Measurements from ENCODE around the gene COX7A1.
"Not testable (repeated sequence)": the region's sequence is repeated elsewhere in the genome, so short reads cannot be mapped to it uniquely, and the experiment has no call there.

Gene COX7A1

DNA sequence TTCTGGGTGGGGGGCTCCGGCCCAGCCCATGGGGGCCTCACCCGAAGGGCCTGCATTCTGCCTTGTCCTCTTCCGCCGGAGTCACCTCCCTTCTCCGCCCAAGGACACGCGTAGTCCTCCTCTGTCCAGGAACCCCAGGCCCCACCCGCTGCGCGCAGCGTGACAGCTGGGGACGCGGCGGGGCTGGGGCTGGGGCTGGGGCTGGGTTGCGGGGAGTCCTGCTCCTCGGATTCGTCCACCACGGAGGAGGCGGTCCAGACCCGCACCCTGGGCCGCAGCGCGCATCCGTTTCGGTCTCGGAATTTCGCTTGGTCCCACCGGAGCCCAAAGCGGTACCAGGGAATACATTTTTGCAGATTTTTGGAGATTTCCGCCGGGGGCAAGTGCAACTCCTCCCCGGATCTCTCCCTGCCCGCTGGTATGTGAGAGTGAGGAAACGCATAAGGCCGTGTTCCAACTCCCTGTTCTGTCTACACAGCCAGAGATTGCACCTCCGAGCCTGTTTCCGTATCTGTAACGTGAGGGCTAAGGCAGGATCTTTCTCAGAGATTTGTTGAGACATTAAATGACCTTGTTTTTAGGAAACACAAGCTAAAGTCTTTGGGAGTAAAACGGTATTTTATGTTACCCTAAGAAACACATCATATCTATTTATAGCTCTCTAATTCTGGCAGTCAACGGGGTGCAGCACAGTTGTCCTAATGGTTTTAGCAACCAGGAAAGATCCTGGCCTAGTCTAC lies at the start of gene COX7A1:
Gene COX7A1 (minus strand): TSS at position 96 of the 740 bp plus-strand sequence. CDS start 40 bp downstream, at position 56.
- Mint-ChIP-seq H3K36me3 (ENCODE audit: low read depth) (peaks cover 23% of the 10 kb centered on the region), H3K4me1 (ENCODE audit: low read depth) (peaks cover 4% of the 10 kb centered on the region), H3K27me3 (ENCODE audit: low read depth) (no peaks in the 10 kb centered on the region), H3K27ac (no peak within 1 kb of the TSS), H3K4me3 (no peak within 1 kb of the TSS), H3K9me3 (no peaks in the 10 kb centered on the region)

GRCh38 chr19:36201684-36202083 lies 49.4 kb upstream of the COX7A1 start:
- Mint-ChIP-seq H3K27ac (no peak overlapping the region), H3K36me3 (ENCODE audit: low read depth) (peaks cover 5% of the 10 kb centered on the region), H3K4me3 (no peak overlapping the region), H3K4me1 (ENCODE audit: low read depth) (no peaks in the 10 kb centered on the region), H3K9me3 (no peaks in the 10 kb centered on the region), H3K27me3 (ENCODE audit: low read depth) (no peaks in the 10 kb centered on the region)

DNA sequence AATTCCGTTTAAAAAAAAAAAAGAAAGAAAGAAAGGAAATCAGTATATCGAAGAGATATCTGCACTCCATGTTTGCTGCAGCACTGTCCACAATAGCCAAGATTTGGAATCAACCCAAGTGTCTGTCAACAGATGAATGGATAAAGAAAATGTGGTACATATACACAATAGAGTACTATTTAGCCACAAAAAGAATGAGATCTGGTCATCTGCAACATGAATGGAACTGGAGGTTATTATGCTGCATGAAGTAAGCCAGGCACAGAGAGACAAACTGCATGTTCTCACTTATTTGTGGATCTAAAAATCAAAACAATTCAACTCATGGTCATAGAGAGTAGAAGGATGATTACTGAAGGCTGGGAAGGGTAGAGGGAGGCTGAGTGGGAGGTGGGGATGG lies 45.9 kb upstream of the COX7A1 start:
- no peak overlapping the region for H3K4me3 Mint-ChIP-seq
- no peak overlapping the region for H3K27ac Mint-ChIP-seq
- H3K9me3 Mint-ChIP-seq: no peaks in the 10 kb centered on the region
- no peaks in the 10 kb centered on the region for H3K27me3 Mint-ChIP-seq (ENCODE audit: low read depth)
- no peaks in the 10 kb centered on the region for H3K4me1 Mint-ChIP-seq (ENCODE audit: low read depth)
- peaks cover 5% of the 10 kb centered on the region for H3K36me3 Mint-ChIP-seq (ENCODE audit: low read depth)

DNA sequence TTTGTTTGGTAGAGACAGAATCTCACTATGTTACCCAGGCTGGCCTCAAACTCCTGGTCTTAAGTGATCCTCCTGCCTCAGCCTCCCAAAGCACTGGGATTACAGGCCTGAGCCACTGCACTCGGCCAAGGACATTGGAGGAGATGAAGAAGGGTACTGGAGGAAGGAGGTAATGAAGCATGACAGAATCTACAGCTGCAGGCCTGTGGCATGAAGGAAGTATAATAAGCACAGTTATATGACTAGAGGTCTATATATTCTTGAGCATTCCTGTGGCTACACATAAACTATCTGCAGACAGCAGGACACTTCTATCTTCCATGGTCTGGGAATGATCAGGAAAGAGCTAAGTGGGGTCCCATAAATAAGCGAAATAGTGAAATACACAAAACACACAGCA lies 44.0 kb upstream of the COX7A1 start:
- no peaks in the 10 kb centered on the region for H3K9me3 Mint-ChIP-seq
- H3K4me1 Mint-ChIP-seq (ENCODE audit: low read depth): no peaks in the 10 kb centered on the region
- no peak overlapping the region for H3K4me3 Mint-ChIP-seq
- peaks cover 5% of the 10 kb centered on the region for H3K36me3 Mint-ChIP-seq (ENCODE audit: low read depth)
- no peak overlapping the region for H3K27ac Mint-ChIP-seq
- H3K27me3 Mint-ChIP-seq (ENCODE audit: low read depth): no peaks in the 10 kb centered on the region

- H3K4me1 Mint-ChIP-seq (ENCODE audit: low read depth); H3K4me3 Mint-ChIP-seq; H3K9me3 Mint-ChIP-seq; H3K36me3 Mint-ChIP-seq (ENCODE audit: low read depth); H3K27ac Mint-ChIP-seq; H3K27me3 Mint-ChIP-seq (ENCODE audit: low read depth): not testable (repeated sequence)
These were observed 34.5 kb upstream of the COX7A1 start for GRCh38 chr19:36186722-36187121.

GRCh38 chr19:36183245-36183628 lies 31.0 kb upstream of the COX7A1 start:
- H3K36me3 Mint-ChIP-seq (ENCODE audit: low read depth): no peaks in the 10 kb centered on the region

GRCh38 chr19:36182612-36183244 lies 30.5 kb upstream of the COX7A1 start:
- Mint-ChIP-seq H3K27ac (no peak overlapping the region), H3K27me3 (ENCODE audit: low read depth) (no peaks in the 10 kb centered on the region), H3K9me3 (no peaks in the 10 kb centered on the region), H3K36me3 (ENCODE audit: low read depth) (no peaks in the 10 kb centered on the region), H3K4me1 (ENCODE audit: low read depth) (no peaks in the 10 kb centered on the region), H3K4me3 (no peak overlapping the region)

More at GRCh38 chr19:36183245-36183628, 31.0 kb upstream of the COX7A1 start:
- no peaks in the 10 kb centered on the region for H3K9me3 Mint-ChIP-seq
- H3K4me3 Mint-ChIP-seq: no peak overlapping the region
- H3K27ac Mint-ChIP-seq: no peak overlapping the region
- H3K27me3 Mint-ChIP-seq (ENCODE audit: low read depth): no peaks in the 10 kb centered on the region
- H3K4me1 Mint-ChIP-seq (ENCODE audit: low read depth): no peaks in the 10 kb centered on the region

GRCh38 chr19:36179077-36179476 lies 26.8 kb upstream of the COX7A1 start:
- H3K27ac Mint-ChIP-seq; H3K27me3 Mint-ChIP-seq (ENCODE audit: low read depth); H3K4me1 Mint-ChIP-seq (ENCODE audit: low read depth); H3K9me3 Mint-ChIP-seq; H3K4me3 Mint-ChIP-seq; H3K36me3 Mint-ChIP-seq (ENCODE audit: low read depth): not testable (repeated sequence)

DNA sequence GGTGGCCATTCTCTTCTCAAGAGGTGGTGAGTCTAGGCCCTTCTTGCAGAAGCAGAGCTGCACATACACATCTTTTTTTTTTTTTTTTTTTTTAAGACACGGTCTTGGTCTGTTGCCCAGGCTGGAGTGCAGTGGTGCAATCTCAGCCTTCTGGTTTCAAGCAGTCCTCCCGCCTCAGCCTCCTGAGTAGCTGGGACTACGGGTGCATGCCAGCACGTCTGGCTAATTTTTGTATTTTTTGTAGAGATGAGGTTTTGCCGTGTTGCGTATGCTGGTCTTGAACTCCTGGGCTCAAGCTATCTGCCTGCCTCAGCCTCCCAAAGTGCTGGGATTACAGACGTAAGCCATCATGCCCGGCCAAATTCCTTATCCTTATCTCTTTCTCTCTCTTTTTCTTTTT lies 21.6 kb upstream of the COX7A1 start:
- H3K9me3 Mint-ChIP-seq; H3K27me3 Mint-ChIP-seq (ENCODE audit: low read depth); H3K4me1 Mint-ChIP-seq (ENCODE audit: low read depth); H3K27ac Mint-ChIP-seq; H3K36me3 Mint-ChIP-seq (ENCODE audit: low read depth); H3K4me3 Mint-ChIP-seq: not testable (repeated sequence)

- Mint-ChIP-seq H3K27me3 (ENCODE audit: low read depth) (no peaks in the 10 kb centered on the region), H3K4me1 (ENCODE audit: low read depth) (peaks cover 6% of the 10 kb centered on the region), H3K9me3 (no peaks in the 10 kb centered on the region), H3K27ac (no peak overlapping the region), H3K36me3 (ENCODE audit: low read depth) (peaks cover 3% of the 10 kb centered on the region), H3K4me3 (no peak overlapping the region)
These were observed 20.6 kb upstream of the COX7A1 start for GRCh38 chr19:36172852-36173251.

- peaks cover 4% of the 10 kb centered on the region for H3K4me1 Mint-ChIP-seq (ENCODE audit: low read depth)
- no peak overlapping the region for H3K4me3 Mint-ChIP-seq
- peaks cover 2% of the 10 kb centered on the region for H3K36me3 Mint-ChIP-seq (ENCODE audit: low read depth)
- H3K27ac Mint-ChIP-seq: no peak overlapping the region
- H3K27me3 Mint-ChIP-seq (ENCODE audit: low read depth): no peaks in the 10 kb centered on the region
- no peaks in the 10 kb centered on the region for H3K9me3 Mint-ChIP-seq
These were observed 17.0 kb upstream of the COX7A1 start for GRCh38 chr19:36169084-36169760.

- no peaks in the 10 kb centered on the region for H3K27me3 Mint-ChIP-seq (ENCODE audit: low read depth)
- peaks cover 1% of the 10 kb centered on the region for H3K4me1 Mint-ChIP-seq (ENCODE audit: low read depth)
- H3K9me3 Mint-ChIP-seq: no peaks in the 10 kb centered on the region
- H3K4me3 Mint-ChIP-seq: no peak overlapping the region
- H3K36me3 Mint-ChIP-seq (ENCODE audit: low read depth): peaks cover 6% of the 10 kb centered on the region
- H3K27ac Mint-ChIP-seq: no peak overlapping the region
These were observed 11.6 kb upstream of the COX7A1 start for GRCh38 chr19:36163813-36164212.

DNA sequence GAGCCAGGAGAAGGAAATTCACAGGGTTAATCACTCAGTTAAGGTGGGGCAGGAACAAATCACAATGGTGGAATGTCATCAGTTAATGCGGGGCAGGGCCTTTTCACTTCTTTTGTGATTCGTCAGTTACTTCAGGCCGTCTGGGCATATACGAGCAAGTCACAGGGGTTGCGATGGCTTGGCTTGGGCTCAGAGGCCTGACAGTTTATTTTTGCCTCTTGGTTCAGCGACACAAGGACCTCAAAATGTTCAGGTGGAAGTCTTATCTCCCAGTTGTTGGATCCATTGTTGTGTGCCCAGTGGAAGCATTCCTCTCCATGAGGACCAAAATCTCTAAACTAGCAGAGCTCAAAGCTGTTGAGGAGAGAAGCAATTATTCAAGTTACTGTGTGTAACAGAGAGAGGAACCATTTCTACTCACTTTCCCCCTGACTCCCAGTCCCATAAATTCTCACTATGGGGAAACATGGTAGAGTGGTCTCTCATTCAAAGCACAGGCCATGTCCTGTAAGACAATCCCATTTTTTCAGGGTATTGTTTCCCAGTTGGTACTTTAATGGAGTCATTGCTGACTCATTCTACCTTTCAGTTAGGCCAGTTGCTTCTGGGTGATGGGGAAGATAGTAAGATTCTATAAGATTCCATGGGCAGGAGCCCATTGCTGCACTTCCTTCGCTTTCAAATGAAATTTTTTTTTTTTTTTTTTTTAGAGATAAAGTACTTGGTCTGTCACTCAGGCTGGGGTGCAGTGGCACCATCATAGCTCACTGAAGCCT lies 8.8 kb upstream of the COX7A1 start:
- no peak overlapping the region for H3K4me3 Mint-ChIP-seq
- no peaks in the 10 kb centered on the region for H3K9me3 Mint-ChIP-seq
- H3K27ac Mint-ChIP-seq: no peak overlapping the region
- H3K27me3 Mint-ChIP-seq (ENCODE audit: low read depth): no peaks in the 10 kb centered on the region
- peaks cover 1% of the 10 kb centered on the region for H3K4me1 Mint-ChIP-seq (ENCODE audit: low read depth)
- peaks cover 4% of the 10 kb centered on the region for H3K36me3 Mint-ChIP-seq (ENCODE audit: low read depth)

GRCh38 chr19:36153126-36153525 lies 879 bp upstream of the COX7A1 start:
- Mint-ChIP-seq H3K4me3 (no peak overlapping the region), H3K4me1 (ENCODE audit: low read depth) (peaks cover 4% of the 10 kb centered on the region), H3K27me3 (ENCODE audit: low read depth) (no peaks in the 10 kb centered on the region), H3K27ac (no peak overlapping the region), H3K36me3 (ENCODE audit: low read depth) (peaks cover 21% of the 10 kb centered on the region), H3K9me3 (no peaks in the 10 kb centered on the region)

All from T-helper 1 cell treated with Interleukin-12 subunit alpha and Interleukin-12 subunit beta and Interleukin-4 antibody, amounts not matched to agents 30 μg/mL and 1 μg/mL, for 36 hours (primary cell).